Spleen (tissue), 7 donors: Measurements from ENCODE around the gene FIG4.

Source experiments
- POLR2A ChIP-seq, 3 donors: fragments of 450-650 bp; IDR thresholded peaks; one replicate each; pipeline ENCODE4 v1.5.1; 2017; ENCODE audit warnings: antibody characterized with exemption in 3 of 3, mild to moderate bottlenecking in 1 of 3
- TF ChIP-seq, protein P1 (sequence below), 11 experiments: fragments of 200-600 bp in 7 of 11; fragments of 450-650 bp in 4 of 11; sonication (generic) in 4 of 11; IDR thresholded peaks in 8 of 11; conservative IDR thresholded peaks in 3 of 11; 1 replicate in 7 of 11; 2 replicates in 4 of 11; pipeline versions ENCODE4 v1.4.0 to v1.8.0; 2016 to 2021; ENCODE audit warnings: antibody characterized with exemption in 11 of 11, inconsistent platforms in 4 of 11, mild to moderate bottlenecking in 1 of 11
- donor health status: DM: no; HTN: no; CAD: no; lungs with moderate emphysema.
- donor health status: DM: no; HTN: no; CAD: no.
- donor health status: DM: no; HTN: no; CAD: no.

DNA sequence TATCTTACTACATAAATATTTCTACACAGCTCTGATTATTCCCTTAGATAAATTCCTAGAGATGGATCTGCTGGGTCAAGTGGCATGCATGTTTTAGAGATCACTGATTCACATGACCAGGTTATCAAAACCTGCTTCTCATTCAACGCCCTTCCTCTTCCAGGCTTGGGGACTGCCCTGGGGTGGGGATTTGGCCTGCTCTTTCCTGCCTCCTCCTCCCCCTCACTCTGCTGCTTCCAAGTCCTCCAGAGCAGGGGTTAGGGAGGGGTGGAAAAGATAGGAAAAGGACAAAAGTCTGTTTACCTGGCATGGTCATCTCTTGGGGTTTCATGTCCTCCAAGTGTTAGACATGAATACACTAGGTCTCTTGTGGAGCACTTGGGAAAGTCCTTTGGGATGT is 181.5 kb downstream of the FIG4 start:
- TF ChIP-seq, protein P1, sequence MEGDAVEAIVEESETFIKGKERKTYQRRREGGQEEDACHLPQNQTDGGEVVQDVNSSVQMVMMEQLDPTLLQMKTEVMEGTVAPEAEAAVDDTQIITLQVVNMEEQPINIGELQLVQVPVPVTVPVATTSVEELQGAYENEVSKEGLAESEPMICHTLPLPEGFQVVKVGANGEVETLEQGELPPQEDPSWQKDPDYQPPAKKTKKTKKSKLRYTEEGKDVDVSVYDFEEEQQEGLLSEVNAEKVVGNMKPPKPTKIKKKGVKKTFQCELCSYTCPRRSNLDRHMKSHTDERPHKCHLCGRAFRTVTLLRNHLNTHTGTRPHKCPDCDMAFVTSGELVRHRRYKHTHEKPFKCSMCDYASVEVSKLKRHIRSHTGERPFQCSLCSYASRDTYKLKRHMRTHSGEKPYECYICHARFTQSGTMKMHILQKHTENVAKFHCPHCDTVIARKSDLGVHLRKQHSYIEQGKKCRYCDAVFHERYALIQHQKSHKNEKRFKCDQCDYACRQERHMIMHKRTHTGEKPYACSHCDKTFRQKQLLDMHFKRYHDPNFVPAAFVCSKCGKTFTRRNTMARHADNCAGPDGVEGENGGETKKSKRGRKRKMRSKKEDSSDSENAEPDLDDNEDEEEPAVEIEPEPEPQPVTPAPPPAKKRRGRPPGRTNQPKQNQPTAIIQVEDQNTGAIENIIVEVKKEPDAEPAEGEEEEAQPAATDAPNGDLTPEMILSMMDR (IDR thresholded peaks at IDR 0.05 in 8 of 11, conservative IDR thresholded peaks at IDR 0.05 in 3 of 11): no peak
- TF ChIP-seq POLR2A (IDR thresholded peaks at IDR 0.05): no peak
